GM10847 (cell line): ENCODE results near the gene LRP1B.

ENCODE experiments used
- POLR2A ChIP-seq: IDR thresholded peaks from 2 replicates; pipeline ENCODE4 v1.6.1; 2011; ENCODE audit not compliant: insufficient read length; ENCODE audit errors: extremely low read depth

Gene LRP1B

GRCh38 chr2:140943867-140944266 is 1186.9 kb downstream of the LRP1B start:
- no peak for TF ChIP-seq POLR2A

- no peak for TF ChIP-seq POLR2A
Measured at GRCh38 chr2:140942284-140942683, 1188.5 kb downstream of the LRP1B start.

DNA sequence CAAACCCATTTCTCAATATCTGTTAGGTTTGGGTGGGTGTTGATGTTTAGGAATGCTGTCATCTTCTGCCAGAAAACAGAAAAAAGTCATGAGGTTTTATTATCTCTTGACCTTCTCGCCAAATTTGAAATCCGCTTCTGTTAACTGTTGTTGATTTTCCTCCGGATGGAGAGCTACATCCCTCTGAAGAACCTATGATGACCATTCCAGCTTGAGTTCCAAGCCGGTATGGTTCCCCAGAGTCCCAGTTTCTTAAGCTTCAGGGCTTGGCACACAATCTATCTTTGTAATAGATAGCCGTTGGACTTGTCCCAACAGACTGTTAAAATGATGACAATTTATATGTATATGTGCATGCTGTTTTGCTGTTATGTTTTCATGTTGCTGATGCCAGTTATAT is 1201.0 kb downstream of the LRP1B start:
- TF ChIP-seq POLR2A: no peak

GRCh38 chr2:140918426-140918825 is 1212.4 kb downstream of the LRP1B start:
- TF ChIP-seq POLR2A: no peak

DNA sequence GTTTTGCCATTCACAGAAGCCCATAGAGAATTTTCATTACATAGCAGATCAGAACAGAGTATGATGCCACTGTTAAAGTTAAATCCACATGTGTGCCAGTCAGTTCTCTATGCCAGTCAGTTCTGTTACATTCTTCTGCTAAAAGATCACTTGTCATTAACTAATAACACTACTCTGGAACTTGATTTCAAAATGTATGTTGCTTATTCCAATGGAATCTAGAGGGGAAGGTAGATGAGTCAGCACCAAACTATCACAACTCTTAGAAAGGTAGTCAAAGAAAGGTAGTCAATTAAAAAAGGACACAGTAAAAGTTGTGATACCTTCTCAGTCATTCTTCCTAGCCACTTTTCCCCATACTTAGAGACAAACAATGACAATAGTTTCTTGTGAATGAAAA is 1214.4 kb downstream of the LRP1B start:
- TF ChIP-seq POLR2A: no peak

DNA sequence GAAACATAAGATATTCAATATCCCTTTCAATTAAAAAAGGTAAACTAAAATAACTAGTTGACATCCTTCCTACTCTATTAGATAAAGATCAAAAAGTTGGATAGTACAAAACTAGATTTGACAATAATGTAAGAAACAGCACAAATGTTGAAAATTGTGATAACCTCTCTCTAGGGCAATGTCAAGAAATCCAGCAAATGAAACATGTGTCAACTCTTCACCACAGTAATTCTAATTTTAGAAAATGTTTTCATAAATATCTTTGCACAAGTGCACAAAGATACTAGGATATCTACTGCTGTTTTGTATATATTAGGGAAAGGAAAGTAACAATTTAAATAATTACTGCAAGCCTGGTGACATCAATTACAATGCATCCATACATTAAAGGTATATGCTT is 1220.1 kb downstream of the LRP1B start:
- no peak for TF ChIP-seq POLR2A

- TF ChIP-seq POLR2A: no peak
Measured at GRCh38 chr2:140905083-140905781, 1225.6 kb downstream of the LRP1B start.

- no peak for TF ChIP-seq POLR2A
Measured at GRCh38 chr2:140895378-140895777, 1235.4 kb downstream of the LRP1B start.

DNA sequence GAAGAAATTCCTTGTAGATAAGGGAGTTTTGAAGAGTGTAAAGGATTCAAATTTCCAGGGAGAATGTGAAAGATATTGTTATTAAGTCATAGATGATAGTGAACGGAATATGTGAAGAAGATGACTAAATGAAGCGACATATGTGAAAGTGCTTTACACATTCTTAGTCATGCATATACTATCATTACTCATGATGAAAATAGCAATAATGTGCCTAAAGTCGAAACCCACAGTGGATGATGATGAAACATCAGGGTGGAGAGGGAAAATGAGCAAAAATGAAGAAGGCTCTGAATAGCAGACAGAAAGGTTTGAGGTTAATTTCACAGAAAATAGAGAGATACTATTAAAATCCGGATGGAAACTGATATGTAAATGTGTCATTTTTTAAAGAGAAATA is 1237.1 kb downstream of the LRP1B start:
- no peak for TF ChIP-seq POLR2A

GRCh38 chr2:140892911-140893637 is 1237.7 kb downstream of the LRP1B start:
- no peak for TF ChIP-seq POLR2A

DNA sequence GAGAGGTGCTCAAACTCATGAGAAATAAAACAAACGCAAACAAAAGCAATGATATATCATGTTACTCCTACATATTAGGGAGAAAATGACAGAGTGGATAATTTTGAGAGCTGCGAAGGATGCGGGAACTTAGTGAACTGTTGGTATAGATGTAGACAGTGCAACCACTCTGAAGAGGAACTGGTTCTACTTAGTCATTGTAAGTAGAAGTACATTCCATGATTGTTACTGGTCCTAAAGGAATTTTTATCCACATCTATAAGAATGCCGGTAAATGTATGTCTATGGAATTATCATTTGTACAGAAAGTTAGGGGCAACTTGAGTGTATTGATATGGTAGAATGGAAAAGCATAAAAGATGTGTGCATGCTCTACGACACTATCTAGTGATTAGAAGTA is 1238.4 kb downstream of the LRP1B start:
- no peak for TF ChIP-seq POLR2A

- TF ChIP-seq POLR2A: no peak
Measured at GRCh38 chr2:140891614-140892212, 1239.1 kb downstream of the LRP1B start.

DNA sequence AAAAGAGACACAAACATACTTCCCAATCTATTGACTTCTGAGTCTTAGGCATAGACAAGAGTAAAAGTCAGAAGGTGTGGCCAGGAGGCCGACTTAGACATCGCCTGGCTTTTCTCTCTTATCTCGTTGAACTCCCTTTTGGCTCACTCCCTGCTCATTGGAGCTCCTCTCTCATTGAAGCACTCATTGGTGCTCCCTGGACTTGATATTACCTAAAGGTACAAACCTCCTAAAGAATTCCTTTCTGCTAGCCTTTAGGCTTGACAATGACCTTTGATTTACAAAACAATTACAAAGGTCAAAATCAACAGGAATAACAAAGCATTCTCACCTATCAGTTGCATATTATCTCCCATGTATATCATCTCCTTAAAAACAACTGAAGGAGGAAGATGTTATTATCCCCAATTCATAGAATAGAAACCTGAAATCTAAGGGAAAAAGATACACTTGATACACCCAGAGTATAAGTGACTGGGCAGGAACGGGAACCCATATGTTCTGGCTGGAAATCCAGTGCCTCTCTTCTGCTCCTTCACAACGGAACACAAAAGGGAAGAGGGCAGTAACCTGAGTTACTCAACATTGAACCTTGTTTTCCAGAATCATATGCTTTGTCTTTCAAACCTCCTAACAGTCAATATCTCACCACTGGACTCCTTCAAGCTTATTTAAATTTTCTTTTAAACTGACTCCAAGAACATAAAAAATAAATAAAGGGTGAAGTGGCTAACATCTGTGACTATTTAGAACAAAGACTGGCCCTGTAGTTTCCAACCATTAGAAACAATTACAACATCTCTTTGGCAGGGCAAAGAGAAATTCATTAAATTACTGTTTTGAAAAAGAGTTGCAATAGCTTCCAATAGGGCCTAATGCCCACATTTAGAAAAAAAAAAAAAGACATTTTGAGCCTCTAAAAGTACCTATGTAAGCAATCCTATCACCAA is 1247.9 kb downstream of the LRP1B start:
- TF ChIP-seq POLR2A: no peak

- no peak for TF ChIP-seq POLR2A
Measured at GRCh38 chr2:140880573-140880972, 1250.2 kb downstream of the LRP1B start.

DNA sequence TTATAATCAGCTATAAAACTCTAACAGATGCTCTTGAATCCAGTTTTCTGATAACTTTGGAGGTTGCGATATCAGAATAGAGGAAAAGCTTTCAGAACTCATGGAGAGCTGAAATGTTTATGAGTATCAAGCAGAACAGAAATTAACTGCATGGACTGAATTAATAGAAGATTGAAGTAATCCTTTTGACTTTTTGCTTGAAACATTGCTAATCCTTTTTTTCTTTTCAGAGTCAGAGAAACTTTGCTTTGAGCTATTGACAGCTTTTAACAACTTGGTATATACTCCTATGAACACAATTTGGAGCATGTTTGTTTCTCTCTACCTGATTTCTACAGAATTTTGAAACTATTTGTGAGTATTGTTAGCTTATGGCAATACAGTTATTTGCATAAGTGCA is 1254.8 kb downstream of the LRP1B start:
- TF ChIP-seq POLR2A: no peak
